ENCODE measurements around the gene CACNA2D1. TPM values are rescaled to one million over a fixed set of nuclear protein-coding genes. Genes with fewer than 3 reads are reported as not detected.

CACNA2D1 gene
- total RNA-seq, 1 experiment from 2014 or later = 36.2 TPM

GRCh38 chr7:82250598-82250997 lies 193.0 kb downstream of the CACNA2D1 start:
- Histone ChIP-seq H3K23ac (ENCODE audit: insufficient read length, low read depth, low read length) (no peak overlapping the region), H4K8ac (replicated peaks; ENCODE audit: insufficient read length, low read depth, low read length) (no peak overlapping the region), H2BK120ac (ENCODE audit: low read depth, low read length, poor library complexity, severe bottlenecking) (no peak overlapping the region), H4K5ac (ENCODE audit: insufficient read length, low read depth, low read length) (no peak overlapping the region), H4K20me1 (ENCODE audit: control insufficient read depth, insufficient read depth, insufficient read length) (no peaks in the 10 kb centered on the region), H4K91ac (ENCODE audit: insufficient read length, low read depth, low read length) (no peak overlapping the region), H3K56ac (ENCODE audit: insufficient read length, low read depth, low read length) (no peak overlapping the region), H2BK12ac (ENCODE audit: insufficient read length, low read depth, low read length) (no peak overlapping the region), H2AFZ (ENCODE audit: low read length) (no peak overlapping the region), H3K4me2 (ENCODE audit: insufficient read depth, insufficient read length, low read length) (no peak overlapping the region), H3K9ac (ENCODE audit: extremely low read depth, insufficient read length, low read length) (no peak overlapping the region), H3K79me2 (ENCODE audit: insufficient read depth, low read length) (no peaks in the 10 kb centered on the region), H3K27me3 (ENCODE audit: insufficient read depth, low read length) (no peaks in the 10 kb centered on the region), H3K4me1 (ENCODE audit: insufficient read depth, low read length) (no peaks in the 10 kb centered on the region), H3K18ac (ENCODE audit: insufficient read length, low read depth, low read length) (no peak overlapping the region), H2BK15ac (ENCODE audit: low read depth, low read length) (no peak overlapping the region), H2BK5ac (ENCODE audit: insufficient read length, low read length) (no peak overlapping the region), H3K79me1 (ENCODE audit: insufficient read depth, low read depth, low read length, poor library complexity, severe bottlenecking) (no peaks in the 10 kb centered on the region), H2AK5ac (ENCODE audit: insufficient read length, low read length) (no peak overlapping the region), H3T11ph (ENCODE audit: low read length) (no peak overlapping the region), H3K27ac (ENCODE audit: insufficient read length, low read depth, low read length) (no peak overlapping the region), H3K14ac (ENCODE audit: insufficient read depth, low read length) (no peak overlapping the region), H2BK20ac (ENCODE audit: low read depth, low read length, poor library complexity, severe bottlenecking) (no peak overlapping the region), H3K9me3 (ENCODE audit: control insufficient read depth, low read depth, low read length) (no peaks in the 10 kb centered on the region), H3K23me2 (ENCODE audit: insufficient read length, low read depth, low read length, poor library complexity, severe bottlenecking) (no peaks in the 10 kb centered on the region), H3K4ac (ENCODE audit: low read depth, low read length) (no peak overlapping the region)
- no peak for TF ChIP-seq CTCF (conservative IDR thresholded peaks at IDR 0.05)
- Mint-ChIP-seq H3K27me3 (ENCODE audit: low read depth) (no peaks in the 10 kb centered on the region), H3K9me3 (no peaks in the 10 kb centered on the region), H3K27ac (no peak overlapping the region), H3K4me1 (peaks cover 2 to 5% of the 10 kb centered on the region in 2 experiments; a peak in 1 of 4 replicates), H3K4me3 (no peak overlapping the region), H3K36me3 (ENCODE audit: insufficient read depth in 1 of 3, low read depth in 3 of 3) (no peaks in the 10 kb centered on the region)
- DNase-seq = no peak
